Measurements from ENCODE around the gene SCPEP1.
A peak's percentile ranks its signal among the peaks of the same experiment; 100 is the strongest.
"Not testable (repeated sequence)": the region's sequence is repeated elsewhere in the genome, so short reads cannot be mapped to it uniquely, and the experiment has no call there.

The SCPEP1 gene, protein sequence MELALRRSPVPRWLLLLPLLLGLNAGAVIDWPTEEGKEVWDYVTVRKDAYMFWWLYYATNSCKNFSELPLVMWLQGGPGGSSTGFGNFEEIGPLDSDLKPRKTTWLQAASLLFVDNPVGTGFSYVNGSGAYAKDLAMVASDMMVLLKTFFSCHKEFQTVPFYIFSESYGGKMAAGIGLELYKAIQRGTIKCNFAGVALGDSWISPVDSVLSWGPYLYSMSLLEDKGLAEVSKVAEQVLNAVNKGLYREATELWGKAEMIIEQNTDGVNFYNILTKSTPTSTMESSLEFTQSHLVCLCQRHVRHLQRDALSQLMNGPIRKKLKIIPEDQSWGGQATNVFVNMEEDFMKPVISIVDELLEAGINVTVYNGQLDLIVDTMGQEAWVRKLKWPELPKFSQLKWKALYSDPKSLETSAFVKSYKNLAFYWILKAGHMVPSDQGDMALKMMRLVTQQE

GRCh38 chr17:56977673-56978395 is at the start of gene SCPEP1:
Gene SCPEP1 (plus strand): TSS chr17:56978131. CDS start chr17:56978160, 29 bp downstream.
- peak; percentile 78 for DNase-seq

GRCh38 chr17:56928586-56928985 is 49.3 kb upstream of the SCPEP1 start:
- no peak for DNase-seq

DNA sequence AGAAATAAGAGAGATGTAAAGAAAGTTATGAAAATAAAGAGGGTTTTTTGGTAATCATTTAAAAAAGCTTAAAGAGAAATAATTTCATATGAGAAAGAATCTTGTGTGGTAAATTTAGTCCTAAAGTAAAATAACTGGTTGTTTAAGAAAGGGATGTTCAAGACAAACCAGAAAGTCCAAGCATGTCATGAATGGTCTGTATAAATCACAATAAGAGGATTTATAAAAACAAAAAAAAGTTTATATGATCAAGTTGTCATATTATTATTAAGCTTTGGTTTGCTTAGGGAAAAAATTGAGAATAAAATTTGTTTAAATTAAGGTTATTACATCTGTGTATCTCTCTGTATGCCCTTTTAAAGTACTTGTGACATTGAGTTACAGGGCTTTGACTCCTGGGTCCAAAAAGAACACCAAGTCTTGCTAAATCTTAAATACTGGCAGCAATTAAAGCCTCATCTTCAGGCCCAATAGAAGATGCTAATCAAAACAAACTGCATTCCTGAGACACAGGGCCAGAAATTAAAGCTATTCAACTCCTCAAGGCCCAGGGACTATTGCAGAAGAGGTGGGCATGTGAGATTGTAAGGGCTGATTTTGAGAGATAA is 48.5 kb upstream of the SCPEP1 start:
- no peak for DNase-seq

- DNase-seq, result no peak
Observed at GRCh38 chr17:56930739-56931337, 47.1 kb upstream of the SCPEP1 start.

DNA sequence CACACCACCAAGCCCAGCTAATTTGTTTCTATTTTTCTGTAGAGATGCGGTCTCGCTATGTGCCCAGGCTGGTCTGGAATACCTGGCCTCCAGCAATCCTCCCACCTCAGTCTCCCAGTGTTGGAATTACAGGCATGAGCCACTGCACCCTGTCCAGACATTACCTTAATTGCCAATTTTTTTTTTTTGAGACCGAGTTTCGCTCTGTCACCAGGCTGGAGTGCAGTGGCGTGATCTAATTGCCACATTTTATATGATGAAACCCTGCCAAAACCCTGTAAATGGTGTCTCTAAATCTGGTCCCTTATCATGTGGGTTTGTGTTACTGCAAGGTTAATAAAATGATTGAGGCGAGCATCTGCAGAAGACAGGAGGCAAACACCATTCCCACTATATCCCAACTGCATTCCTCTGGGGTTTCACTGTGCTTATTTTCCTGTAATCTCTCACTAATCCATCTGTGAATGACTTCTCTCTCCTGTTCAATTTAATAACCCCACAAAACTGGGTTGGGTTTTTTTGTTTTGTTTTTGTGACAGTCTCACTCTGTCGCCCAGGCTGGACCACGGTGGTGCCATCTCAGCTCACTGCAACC is 44.7 kb upstream of the SCPEP1 start:
- no peak for DNase-seq

DNA sequence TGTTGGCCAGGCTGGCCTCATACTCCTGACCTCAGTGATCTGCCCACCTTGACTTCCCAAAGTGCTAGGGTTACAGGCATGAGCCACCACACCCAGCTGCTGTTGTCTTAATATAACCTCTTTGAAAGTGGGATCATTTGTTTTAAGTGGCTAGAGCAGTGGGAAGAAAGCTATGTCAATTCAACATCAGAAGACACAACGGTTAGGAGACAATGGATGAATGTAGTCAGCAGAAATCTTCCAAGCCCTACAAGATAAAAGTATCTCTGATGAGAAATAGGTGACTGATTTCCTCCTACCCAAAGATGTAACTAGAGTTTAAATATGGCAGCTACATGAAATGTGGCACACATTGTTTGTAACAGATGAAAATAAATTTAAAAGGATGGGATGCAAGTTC is 44.1 kb upstream of the SCPEP1 start:
- DNase-seq, result no peak

GRCh38 chr17:56934280-56934679 is 43.7 kb upstream of the SCPEP1 start:
- DNase-seq, result no peak

DNA sequence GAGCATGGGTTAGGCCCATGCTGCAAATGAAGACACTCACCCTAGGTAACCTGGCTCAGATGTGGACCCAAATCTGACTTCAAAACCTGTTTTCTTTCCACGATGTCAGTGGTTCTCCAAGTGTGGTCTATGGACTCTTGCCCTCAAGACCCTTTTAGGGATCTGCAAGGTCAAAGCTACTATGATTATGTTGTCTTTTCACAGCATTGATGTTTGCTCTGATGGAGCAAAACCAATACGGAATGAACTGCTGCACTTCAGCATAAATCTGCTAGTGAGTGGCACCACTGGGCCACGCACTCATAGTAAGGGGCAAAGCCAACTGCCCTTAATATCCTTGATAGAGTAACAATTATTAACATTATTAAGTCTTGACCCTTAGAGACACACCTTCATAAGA is 42.5 kb upstream of the SCPEP1 start:
- DNase-seq, result no peak

DNA sequence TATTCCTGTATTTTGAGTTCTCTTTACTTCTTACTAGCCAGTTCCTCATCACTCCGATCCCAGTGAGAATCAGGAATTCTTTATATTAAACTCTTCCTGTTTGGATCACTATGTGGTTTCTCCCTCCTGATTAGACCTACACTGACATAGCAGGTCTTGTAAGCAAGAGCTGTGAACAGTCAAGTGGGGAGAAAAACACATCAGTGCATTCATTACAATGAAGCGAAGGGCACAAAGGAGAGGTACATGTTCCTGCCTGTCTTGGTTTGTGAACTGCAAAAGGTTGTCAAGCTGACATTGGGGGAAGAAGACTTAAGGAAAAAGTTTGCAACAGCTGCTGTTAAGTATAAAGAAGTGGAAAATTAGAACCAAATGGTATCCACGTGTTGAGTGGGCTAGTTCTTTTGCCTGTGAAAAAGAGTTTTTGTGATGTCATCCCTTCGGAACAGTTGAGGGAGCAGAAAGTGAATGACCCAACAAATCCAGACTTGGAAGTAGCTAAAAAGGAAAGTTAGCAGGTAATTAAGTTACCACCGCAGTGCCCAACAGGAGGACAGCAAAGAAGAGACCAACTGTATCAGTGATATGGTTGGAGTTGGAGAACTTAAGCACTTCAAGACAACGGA is 41.1 kb upstream of the SCPEP1 start:
- no peak for DNase-seq

DNA sequence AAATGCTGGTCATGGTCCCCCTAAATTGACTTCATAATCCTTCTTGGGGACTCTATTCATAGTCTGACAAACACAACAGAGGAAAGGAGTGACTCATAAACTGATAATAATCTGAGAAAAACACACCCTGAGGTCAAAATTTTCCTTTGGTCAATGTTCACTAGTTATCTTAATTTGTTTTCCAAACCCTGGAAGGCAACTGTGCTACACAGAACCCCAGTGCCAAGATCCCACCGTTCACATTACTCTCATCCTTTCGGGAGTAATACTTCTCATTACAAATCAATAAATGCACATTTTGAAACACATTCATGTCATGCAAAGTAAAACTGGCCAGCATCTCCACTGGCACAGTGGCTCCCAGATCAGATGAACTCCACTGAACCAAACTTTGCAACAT is 40.2 kb upstream of the SCPEP1 start:
- no peak for DNase-seq

- not testable (repeated sequence) for DNase-seq
Observed at GRCh38 chr17:56938206-56938605, 39.7 kb upstream of the SCPEP1 start.

- peak; percentile 62 for DNase-seq
Observed at GRCh38 chr17:56939869-56940484, 38.0 kb upstream of the SCPEP1 start.

DNA sequence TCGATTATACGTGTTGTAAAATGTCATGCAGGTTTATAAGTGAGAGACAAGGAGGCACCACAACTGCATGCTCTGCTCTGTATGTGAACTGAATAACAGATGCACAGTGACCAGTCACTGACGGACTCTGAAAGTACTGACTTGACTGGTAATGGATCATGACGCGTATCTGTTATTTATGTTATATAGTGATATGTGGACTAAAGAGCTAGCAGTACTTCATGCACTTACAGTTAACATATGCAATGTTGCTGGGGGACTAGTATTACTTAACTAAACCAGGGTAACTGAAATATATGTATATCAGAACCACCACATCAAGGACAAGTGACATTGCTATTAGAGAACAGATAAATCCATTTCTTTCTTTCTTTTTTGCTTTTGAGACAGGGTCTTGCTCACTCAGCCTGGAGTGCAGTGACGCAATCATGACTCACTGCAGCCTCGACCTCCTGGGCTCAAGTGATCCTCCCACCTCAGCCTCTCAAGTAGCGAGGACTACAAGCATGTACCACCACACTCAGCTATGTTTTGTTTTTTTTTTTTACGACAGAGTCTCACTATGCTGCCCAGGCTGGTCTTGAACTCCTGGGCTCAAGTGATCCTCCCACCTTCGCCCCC is 34.3 kb upstream of the SCPEP1 start:
- DNase-seq, result no peak

DNA sequence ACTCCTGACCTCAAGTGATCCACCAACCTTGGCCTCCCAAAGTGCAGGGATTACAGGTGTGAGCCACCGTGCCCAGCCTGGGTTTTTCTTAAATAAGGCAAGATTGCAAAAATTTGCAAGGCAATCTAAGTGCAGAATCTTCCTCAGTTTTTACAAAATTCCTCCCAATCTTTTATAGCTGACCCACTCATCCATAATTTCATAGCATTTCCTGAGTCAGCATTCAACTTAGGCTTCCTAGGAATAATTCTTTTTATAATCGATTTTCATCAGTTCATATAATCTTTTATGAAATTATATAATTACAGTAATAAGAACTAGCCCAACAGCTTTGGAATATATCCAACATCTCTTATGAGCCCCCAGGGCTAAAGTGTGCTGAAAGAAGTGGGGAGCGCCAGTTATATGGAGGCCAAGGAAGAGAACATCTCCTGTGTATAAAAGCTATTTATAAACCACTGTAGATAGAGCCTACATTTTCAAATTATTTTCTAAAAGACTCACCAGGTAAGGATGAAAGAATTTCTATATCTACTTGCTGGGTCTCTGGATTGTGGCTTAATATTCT is 31.9 kb upstream of the SCPEP1 start:
- DNase-seq, result no peak

DNA sequence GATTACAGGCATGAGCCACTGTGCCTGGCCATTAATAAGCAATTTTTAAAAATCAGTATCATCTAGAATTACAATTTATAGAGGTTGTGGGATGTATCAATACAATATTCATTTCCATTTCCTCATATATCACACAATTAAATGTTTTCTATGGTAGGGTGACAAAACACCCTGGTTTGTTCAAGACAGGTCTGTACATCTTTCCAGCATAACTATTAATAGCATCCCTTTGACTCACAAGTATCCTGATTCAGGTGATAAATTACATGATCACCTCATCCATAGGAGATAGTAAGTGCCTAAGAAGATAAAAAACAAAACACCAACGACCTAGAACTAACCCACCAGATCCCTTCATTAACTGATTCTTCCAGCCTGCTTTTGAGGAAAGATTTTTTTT is 30.2 kb upstream of the SCPEP1 start:
- no peak for DNase-seq

- DNase-seq, result no peak
Observed at GRCh38 chr17:56948491-56948890, 29.4 kb upstream of the SCPEP1 start.

GRCh38 chr17:56949595-56949994 is 28.3 kb upstream of the SCPEP1 start:
- DNase-seq, result no peak

DNA sequence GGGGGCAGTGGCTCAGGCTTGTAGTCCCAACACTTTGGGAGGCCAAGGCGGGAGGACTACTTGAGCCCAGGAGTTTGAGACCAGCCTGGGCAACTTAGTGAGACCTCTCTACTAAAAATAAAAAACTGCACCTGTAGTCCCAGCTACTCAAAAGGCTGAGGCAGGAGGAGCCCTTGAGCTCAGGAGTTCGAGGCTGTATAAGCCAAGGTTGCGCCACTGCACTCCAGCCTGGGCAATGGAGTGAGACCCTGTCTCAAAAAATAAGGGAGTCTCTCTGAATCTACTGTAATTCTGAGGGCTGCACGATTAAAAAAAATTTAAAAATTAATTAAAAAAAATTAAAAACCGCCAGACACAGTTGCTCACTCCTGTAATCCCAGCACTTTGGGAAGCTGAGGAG is 20.9 kb upstream of the SCPEP1 start:
- no peak for DNase-seq

DNA sequence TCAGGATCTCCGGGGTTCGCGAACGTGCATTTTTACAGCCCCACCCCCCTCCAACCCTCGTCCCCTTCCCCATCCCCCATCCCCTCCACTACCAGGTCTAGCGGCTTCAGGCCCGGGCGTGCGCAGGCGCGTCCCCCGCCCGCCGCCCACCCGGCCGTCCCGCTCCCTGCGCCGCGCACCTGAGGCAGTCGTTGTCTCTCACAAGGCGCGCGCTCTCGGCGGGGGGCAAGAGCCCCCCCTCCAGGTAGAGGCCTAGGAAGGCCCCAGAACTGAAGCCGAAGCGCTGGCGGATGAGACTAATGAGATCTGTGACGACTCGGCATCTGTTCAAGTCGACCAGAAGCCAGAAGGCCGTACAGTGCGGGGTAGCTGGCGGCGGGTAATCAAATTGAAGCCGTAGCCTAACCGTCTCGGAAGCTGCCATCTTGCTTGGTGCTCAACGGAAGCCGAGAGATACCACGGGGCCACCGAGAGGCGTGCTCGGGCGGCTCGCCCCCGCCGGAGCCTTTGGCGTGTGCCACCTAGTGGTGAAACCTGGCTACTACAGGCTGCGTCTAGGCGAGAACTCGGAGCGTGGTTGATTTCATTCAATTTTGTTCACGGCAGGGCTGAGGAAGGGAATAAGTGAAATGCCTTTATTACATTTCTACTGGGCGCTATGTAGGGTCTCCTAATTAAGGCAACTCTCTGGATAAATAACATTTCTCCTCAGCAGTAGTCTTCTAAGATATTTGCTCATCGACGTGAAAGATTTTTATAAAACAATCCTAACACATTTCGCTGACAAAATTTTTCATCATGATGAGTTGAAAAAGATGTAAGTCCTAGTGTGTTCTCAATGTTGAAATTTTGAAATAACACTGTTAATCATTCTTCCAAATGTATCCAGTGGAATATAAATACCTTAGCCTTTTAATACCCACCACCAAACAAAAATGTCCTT is 17.1 kb upstream of the SCPEP1 start, which contains the start of gene COIL:
Gene COIL, minus strand, starts transcription at position 455 of the 943 bp plus-strand sequence. Its CDS starts 31 bp downstream, at position 424.
- peak; percentile 90 for DNase-seq

GRCh38 chr17:56965241-56965640 is 12.7 kb upstream of the SCPEP1 start:
- not testable (repeated sequence) for DNase-seq

All from CD4-positive, alpha-beta T cell treated with Interleukin-4 for 4 hours (primary cell).